Breast epithelium (tissue), 3 donors: Measurements from ENCODE around the gene TAS2R41.

Source experiments
- CTCF ChIP-seq, 3 donors: fragments of 450-650 bp; IDR thresholded peaks; one replicate each; pipeline ENCODE4 v1.5.1; 2016 to 2017; ENCODE audit warnings: antibody characterized with exemption in 3 of 3, mild to moderate bottlenecking in 3 of 3, moderate library complexity in 3 of 3
- POLR2A ChIP-seq: fragments of 450-650 bp; IDR thresholded peaks from one replicate; pipeline ENCODE4 v1.6.1; 2016; ENCODE audit warnings: antibody characterized with exemption, mild to moderate bottlenecking, moderate library complexity
- POLR2AphosphoS5 ChIP-seq, 3 donors: sonication (generic); formaldehyde crosslinking; IDR thresholded peaks; one replicate each; pipeline ENCODE4 v1.6.1; 2017; ENCODE audit warnings: antibody characterized with exemption in 3 of 3

- TF ChIP-seq POLR2A (no peak), CTCF (IDR thresholded peaks at IDR 0.05) (no peak), POLR2AphosphoS5 (IDR thresholded peaks at IDR 0.05) (no peak)
Observed at GRCh38 chr7:143499743-143500348, 22.2 kb downstream of the TAS2R41 start.
